Cardiac septum (tissue), 1 donor: ENCODE measurements around the gene KCNJ14. TPM values are rescaled to one million over a fixed set of nuclear protein-coding genes. Genes with fewer than 3 reads are reported as not detected.
"Not testable (repeated sequence)": the region's sequence is repeated elsewhere in the genome, so short reads cannot be mapped to it uniquely, and the experiment has no call there.

Source experiments
- DNase-seq: peaks from one replicate; pipeline ENCODE4 v3.0.0-alpha.2; 2020; ENCODE audit warnings: low spot score
- intact Hi-C: fragments of 100-400 bp; cut with DNase I; formaldehyde crosslinking; loops from one replicate; pipeline ENCODE4 v1.14.0; 2022
- total RNA-seq: library from RNA; stranded (reverse); fragmentation: NEBNext Ultra II Directional; extraction: Animal tissue kit (Norgen Biotek cat#: 25700); gene quantifications from one replicate; pipeline ENCODE4 v1.2.1, GENCODE V29; 2021
- donor health status: DM: no; HTN: no; CAD: no.

Gene KCNJ14
- total RNA-seq, 1 donor from 2014 or later = 0.32 TPM

DNA sequence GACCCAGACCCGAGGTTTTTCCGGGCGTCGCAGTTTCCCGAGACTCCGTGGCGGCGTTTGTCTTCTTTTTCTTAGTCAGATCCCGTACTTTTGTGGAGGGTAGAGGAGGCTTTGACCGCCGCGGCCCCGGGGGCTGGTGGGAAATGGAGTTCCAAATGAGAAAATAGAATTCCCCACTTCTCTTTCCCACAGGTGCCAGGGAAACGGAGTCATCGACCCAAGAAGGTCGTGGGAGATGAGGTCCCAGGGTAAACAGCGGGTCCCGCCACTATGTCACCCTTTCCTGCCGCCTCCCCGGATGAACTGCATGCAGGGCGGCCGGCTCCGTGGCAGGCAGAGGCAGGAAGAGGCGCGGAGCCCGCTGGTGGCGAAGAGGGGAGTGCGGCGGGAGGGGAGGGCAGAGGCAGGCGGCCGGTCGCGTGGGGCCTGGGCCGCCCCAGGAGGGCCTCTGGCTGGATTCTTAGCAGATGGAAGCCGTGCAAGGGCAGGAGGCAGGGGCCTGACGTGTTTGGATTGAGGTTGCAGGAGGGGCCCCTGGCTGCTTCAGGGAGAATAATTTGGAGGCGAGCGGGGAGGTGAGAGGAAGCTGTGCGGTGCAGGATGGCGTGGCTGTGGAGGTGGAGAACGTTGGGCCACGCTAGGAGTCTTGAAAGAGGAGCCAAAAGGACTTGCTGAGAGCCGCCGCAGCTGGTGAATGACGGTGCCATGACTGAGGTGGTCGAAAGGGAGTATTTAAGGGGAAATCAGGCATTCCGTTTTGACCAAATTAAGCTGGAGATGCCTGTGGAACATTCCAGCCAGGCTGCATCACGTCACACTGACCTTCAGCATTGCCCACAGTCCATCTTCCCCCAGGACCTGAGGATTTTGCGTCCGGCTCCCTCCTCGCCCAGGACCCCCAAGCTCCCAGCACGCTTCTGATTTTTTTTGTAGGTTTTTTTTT lies 25.5 kb downstream of the KCNJ14 start:
- DNase-seq = no peak
- intact Hi-C loops = no loop called here

DNA sequence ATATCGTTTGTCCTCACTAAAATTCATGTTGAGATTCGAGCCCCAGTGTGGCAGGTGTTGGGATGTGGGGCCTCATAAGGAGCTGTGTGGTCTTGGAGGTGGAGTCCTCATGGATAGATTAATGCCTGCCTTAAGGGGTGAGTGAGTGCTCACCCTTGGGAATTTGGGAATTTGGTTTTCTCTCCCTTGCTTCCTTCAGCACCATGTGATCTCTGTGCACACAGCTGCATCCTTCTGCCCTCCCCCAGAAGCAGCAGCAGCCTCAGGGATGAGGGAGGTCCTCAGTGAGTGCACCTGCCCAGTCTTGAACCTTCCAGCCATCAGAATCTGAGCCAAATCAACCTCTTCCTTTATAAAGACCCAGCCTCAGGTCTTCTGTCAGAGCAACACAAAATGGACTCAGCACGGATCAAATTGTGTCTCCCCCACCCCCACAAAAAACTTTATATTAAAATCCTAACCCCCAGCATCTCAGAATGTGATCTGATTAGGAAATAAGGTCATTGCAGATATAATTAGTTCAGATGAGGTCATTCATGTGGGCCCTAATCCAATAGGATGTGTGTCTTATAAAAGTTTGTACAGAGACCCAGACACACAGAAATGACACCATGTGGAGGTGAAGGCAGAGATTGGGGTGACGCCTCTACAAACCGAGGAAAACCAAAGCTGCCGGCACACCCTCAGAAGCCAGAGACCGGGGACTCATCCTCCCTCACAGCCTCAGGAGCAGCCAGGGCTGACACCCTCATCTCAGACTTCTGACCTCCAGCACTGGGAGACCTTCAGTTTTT lies 26.7 kb downstream of the KCNJ14 start:
- intact Hi-C loops = no loop called here
- no peak for DNase-seq

DNA sequence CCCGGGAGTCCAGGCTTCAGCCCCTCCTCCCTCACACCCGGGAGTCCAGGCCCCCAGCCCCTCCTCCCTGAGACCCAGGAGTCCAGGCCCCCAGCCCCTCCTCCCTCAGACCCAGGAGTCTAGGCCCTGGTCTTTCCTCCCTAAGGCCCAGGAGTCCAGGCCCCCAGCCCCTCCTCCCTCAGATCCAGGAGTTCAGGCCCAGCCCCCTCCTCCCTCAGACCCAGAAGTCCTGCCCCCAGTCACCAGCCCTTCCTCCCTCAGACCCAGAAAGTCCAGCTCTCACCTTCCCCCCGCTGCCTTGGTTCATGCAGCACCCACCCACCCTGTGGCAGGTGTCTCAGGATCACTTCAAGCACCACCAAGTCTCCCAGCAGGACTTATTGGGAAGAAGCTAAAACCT lies 27.9 kb downstream of the KCNJ14 start:
- DNase-seq = no peak
- intact Hi-C loops = no loop called here

DNA sequence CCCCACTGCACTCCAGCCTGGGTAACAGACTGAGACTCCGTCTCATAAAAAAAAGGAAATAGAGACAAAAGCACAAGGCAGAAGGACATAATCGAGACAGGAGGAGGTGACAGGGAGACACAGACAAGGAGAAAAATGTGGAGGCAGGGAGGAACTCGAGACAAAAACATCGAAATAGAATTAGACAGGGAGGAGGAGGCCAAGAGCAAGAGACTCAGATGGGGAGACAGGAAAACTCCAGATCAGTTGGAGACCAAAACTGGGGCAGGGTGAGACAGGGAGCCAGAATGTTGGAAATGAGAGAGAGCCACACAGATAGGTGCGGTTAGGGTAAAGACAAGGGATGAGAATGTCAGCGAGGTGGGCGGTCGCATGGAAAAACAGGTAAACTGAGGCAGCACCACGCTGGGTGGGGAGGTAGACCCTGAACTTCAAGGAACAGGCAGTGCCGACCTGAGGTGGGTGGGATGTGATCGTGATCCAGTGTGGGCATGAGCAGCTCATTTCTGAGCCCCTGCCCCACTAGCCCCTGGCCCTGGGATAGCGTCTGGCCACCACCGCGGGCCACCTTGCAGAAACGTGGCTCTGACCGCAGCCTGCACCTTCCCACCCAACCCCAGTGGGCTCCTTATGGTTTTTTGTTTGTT lies 29.0 kb downstream of the KCNJ14 start:
- intact Hi-C loops = no loop called here
- DNase-seq = no peak

DNA sequence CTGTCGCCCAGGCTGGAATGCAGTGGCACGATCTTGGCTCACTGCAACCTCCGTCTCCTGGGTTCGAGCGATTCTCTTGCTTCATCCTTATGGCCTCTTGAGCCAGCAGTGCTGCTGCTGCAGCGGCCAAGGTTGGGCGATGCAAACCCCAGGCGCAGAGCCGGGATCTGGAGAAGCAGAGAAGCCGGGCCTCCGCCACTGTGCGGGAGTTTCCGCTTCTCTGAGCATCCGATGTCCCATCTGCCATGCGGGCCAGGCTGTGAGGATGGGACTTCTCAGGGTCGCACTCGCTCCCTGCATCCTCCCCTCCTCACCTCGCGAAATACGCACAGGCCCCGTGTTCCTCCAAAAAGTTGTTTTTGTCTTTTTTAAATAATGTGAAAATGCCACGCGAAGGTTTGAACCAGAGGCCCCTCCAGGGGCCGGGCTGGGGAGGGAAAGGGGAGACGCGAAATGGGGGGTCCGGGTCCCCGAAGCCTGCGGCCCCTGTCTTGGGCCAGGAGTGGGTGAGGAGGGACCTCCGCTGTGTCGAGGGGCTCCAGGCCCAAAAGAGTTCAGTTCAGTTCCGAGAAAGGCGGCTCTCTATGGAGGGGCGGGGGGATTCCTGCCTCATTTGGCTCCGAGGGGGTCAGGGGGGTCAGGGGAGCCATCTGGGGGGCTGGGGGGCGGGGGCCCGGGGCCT lies 29.7 kb downstream of the KCNJ14 start:
- DNase-seq = no peak
- intact Hi-C loops = no loop called here

DNA sequence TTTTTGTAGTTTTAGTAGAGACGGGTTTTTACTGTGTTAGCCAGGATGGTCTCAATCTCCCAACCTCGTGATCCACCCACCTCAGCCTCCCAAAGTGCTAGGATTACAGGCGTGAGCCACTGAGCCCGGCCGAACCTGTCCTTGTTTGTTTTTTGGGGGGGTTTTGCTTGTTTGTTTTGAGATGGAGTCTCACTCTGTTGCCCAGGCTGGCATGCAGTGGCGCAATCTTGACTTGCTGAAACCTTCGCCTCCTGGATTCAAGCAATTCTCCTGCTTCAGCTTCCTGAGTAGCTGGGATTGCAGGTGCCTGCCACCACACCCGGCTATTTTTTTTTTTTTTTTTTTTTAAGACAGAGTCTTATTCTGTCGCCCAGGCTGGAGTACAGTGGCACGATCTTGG lies 31.3 kb downstream of the KCNJ14 start:
- intact Hi-C loops, DNase-seq: not testable (repeated sequence)

DNA sequence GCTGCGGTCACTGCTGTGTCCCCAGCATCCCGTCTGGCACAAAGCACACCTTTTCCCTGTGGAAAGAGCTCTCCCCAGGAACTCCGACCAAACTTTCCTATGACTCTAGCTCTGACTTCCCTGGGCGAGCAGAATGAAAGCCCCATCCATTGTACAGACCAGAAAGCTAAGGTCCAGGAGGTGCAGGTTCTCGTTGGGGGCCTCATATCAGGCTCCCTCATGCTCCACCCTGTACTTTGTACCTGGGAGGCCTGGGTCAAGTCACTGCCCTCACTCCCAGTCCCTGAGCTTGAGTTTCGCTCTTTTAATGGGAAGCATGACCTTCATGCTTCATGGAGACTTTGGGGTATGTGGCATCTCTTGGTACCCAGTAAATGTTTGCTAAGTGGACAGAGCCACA lies 32.2 kb downstream of the KCNJ14 start:
- intact Hi-C loops = no loop called here
- no peak for DNase-seq

DNA sequence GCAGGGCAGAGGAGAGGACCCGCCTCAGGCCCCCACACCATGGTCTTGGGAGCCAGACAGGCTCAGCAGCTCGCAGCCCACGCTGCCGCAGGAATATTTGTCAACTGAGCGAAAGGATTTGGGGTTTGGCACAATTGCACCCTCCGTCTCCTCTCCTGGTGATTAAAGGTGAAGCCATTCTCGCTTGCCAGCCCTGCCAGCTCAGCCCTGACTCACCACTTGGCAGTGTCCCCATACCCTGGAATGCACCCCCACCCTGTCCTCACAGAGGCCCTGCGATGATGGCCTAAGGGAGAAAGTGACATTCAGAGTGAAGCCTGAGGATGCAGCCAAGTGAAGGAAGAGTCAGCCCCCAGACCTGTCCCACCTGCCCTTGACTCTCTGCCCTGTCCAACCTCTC lies 32.6 kb downstream of the KCNJ14 start:
- intact Hi-C loops = loop anchor here (2.0 kb wide), 1 partner anchor 97 kb away; no protein-coding TSS in a partner anchor

DNA sequence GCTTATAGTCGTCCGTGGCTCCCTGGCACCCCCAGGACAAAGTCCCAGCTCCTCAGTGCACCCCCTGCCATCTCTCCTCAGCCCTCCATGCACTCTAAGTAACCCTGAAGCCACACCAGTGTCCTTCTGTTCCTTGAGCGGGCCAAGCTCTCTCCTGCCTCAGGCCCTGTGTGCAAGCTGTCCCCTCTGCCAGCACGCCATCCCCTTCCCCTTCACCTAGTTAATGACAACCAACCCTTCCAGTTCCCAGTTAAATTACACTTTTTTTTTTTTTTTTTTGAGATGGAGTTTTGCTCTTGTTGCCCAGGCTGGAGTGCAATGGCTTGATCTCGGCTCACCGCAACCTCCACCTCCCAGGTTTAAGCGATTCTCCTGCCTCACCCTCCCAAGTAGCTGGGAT lies 33.1 kb downstream of the KCNJ14 start:
- not testable (repeated sequence) for DNase-seq
- intact Hi-C loops = loop anchor here (2.0 kb wide), 1 partner anchor 96 kb away; no protein-coding TSS in a partner anchor

More for the DNA sequence above, 32.6 kb downstream of the KCNJ14 start:
- DNase-seq = peak; percentile 85

DNA sequence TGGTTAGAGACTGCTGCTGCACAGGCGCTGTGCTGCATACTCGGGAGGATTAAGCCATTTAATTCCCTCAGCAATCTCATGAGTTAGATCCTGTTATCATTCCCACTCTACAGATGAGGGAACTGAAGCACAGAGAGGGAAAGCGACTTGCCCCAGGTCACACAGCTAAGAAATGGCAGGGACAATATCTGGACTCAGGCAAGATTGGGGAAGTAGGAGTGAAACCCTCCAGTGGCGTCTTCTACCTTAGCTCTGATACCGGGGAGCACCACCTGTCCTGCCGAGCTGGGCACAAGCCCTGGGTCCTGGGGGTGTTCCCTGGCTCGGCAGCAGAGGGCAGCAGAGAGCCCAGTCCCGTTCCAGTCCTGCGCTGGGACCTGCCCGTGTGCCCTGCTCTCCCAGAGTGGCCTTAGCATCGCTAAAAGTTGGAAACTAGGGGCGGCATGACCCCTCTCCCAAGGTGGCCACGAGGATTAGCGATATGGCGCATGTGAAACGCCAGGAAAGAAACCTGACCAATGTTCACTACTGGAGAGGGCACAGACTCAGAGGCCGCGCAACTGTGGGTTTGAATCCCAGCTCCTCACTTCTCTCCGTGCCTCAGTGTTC lies 34.3 kb downstream of the KCNJ14 start:
- intact Hi-C loops = loop anchor here (2.0 kb wide), 1 partner anchor 95 kb away; no protein-coding TSS in a partner anchor
- peak; percentile 92 for DNase-seq

DNA sequence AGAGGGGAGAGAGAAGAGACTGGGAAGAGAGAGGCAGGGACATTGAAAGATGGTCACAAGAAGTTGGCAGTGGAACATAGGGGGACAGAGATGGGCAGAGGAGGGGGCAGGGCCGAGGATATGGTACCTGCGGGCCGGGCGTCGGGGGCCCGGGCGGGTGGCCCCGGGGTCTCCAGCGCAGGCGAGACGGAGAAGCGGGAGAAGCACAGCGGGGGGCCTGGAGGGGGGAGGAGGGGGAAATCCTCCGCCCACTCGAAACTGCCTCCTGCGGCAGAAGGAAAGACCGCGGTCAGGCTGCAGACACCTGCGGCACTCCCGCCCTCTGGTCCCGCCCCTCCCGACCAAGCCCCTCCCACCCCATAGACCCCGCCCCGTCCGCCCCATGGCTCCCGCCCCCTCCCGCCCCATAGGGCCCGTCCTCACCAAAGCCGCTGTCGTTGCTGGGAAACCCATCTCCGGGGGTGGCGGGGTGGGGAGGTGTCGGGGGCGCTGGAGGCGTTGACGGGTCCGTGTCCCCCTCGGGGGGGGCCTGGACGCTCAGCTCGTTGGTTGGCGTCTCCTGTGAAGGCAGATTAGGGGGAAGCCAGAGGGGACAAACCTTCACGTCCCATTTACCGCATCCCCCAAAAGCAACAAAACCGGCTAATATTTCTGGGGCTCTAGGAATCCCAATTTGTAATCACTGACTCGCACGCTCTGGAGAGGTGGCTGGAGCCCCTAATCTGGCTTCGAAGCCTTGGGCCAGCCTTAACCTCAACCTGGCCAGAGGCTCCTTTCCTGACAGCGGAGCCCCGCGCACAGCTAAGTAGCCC lies 35.8 kb downstream of the KCNJ14 start:
- no peak for DNase-seq
- intact Hi-C loops = no loop called here

DNA sequence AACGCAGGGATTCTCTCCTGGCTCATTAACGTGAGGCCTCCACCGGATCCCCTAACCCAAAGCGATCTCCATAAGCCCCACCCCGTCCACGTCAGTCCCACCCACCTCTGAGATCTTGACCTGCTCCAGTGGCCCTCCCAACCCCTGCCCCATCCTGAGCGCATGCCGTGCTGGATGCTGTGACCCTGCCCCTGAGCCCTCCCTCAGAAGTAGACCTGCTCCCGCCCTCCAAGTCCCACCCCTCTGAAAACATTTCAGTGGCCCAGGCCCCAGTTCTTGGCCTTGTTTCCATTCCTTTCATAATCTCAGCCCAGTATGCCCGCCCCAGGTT lies 36.4 kb downstream of the KCNJ14 start:
- no peak for DNase-seq
- intact Hi-C loops = no loop called here

DNA sequence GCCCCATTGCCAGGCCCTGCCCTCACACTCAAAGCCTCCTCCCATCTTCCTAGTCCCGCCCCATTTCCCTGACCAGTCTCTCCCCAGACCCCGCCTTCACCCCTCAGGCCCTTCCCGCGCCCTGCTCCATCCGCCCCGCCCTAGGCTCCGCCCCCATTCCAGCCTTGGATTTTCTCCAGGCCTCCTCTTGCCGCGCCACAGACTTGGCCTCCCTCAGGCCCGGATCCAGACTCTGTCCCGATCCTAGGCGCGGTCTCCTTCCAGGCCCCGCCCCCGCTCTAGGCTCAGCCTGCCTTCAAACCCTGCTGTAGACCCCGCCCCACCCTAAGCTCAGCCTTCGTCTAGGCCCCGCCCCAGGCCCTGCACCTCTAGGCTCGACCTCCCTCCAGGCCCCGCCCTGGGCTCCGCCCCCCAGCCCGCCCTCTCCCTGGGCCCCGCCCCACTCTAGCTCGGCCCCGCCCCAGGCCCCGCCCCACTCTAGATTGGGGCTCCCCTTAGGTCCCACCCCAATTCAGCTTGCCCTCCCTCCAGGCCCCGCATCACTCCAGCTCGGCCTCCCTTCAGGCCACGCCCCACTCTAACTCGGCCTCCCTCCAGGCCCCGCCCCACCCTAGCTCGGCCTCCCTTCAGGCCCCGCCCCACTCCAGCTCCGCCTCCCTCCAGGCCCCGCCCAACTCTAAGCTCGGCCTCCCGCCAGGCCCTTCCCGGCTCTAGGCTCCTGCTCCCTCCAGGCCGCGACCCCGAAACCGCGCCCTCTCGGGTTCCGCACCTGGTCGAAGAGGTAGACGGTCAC lies 37.7 kb downstream of the KCNJ14 start:
- peak; percentile 97 for DNase-seq
- intact Hi-C loops = no loop called here

DNA sequence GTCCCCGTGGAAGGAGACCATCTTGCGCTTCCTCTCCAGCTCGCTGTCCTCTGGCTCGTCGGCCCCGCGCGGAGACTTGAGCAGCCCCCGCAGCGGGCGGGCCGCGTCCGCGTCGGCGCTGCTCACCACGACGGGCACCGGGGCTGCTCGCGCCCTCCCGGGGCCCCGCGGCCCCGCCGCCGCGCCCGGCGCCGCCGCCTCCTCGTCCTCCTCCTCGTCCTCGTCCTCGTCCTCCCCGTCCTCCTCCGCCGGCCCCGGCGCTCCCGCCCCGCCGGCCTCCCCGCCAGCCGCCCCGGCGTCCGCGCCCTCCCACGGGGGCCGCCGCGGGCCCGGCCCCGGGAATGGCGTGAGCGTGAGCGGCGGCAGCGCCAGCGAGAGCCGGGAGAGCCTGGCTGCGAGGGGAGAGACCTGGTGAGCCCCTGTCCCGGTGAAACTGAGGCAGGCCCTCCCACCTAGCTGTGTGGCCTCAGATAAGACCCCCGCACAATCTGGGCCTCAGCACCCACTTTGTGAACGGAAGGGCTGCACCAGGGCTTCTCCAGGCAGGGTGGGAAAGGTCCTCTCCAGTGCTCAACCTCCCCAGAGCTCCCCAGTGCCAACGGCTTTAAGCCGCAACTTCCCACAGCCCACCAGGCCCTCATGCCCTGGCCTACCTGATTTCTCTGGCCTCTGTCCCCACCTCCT lies 38.5 kb downstream of the KCNJ14 start:
- DNase-seq = no peak
- intact Hi-C loops = no loop called here

DNA sequence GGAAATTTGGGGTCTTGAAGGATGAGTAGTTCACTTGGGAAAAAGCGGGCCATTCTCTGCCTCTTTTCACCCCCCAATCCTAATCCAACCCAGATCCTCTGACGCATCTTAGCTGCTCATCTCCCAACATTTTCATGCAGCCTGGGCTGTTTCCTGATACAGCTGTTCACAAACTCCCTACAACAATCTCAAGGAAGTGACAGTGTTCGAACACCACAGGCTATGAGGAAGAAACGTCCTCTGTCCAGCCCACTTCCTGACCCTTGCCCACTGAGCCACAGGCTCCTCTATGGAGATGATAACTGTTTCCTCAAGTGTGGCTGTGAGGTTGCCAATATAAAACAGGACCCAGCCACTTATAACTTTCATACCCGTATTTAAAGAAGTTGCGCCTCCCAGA lies 40.0 kb downstream of the KCNJ14 start:
- no peak for DNase-seq
- intact Hi-C loops = no loop called here

DNA sequence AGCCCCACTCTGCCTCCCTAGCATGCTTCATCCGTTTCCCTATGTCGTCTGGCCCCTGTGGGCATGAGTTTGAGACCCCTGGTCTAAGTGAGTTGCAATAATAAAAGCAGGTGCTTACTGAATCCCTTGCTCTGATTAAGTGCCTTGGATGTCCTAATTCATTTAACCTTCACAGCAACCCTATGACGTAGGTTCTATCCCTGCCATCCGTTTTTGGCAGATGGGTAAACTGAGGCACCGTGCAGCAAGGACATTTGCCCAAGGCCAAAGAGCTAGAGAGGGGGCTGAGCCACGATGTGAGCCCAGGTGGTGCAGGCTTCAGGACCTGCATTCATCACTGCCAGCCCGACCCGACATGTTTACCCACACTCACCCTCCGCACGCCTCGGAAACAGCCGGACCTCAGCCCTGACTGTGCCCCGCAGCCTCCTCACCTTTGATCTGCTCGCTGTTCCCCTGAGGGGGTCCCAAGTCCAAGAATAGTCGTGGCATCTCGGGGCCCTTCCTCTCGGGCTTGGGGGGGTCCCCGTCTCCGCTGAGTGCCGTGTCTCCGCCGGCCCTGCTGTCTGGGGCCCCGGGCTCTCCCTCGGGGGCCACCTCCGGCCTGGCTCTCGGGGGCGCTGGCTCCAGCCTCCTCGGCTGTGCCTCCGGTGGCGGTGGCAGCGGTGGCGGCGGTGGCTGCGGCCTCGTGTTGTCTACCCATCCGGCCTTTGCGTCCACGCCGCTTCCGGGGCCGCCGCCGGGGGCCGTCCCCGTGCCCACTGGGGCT lies 41.8 kb downstream of the KCNJ14 start:
- DNase-seq = no peak
- intact Hi-C loops = no loop called here
